H9 (cell line): ENCODE measurements around the gene SLC22A17. TPM values are rescaled to one million over a fixed set of nuclear protein-coding genes. Genes with fewer than 3 reads are reported as not detected.

Experiments
- DNase-seq: peaks from one replicate; pipeline ENCODE4 v3.0.0-alpha.2; 2017
- H2AFZ ChIP-seq: one replicate; pipeline ENCODE4 v1.6.1; 2013; ENCODE audit warnings: mild to moderate bottlenecking, low read length, control low read depth, moderate library complexity
- H2AK5ac ChIP-seq: 2 replicates; pipeline ENCODE4 v1.6.1; 2013; ENCODE audit warnings: low read length, control low read depth, mixed read lengths; ENCODE audit not compliant: insufficient read length
- H2BK120ac ChIP-seq: one replicate; pipeline ENCODE4 v1.6.1; 2013; ENCODE audit warnings: low read depth, mild to moderate bottlenecking, low read length, control low read depth, inconsistent platforms; ENCODE audit not compliant: poor library complexity, severe bottlenecking
- H2BK12ac ChIP-seq: 2 replicates; pipeline ENCODE4 v1.6.1; 2013; ENCODE audit warnings: low read length, control low read depth, mixed read lengths, low read depth; ENCODE audit not compliant: insufficient read length
- H2BK15ac ChIP-seq: 2 replicates; pipeline ENCODE4 v1.6.1; 2013; ENCODE audit warnings: low read depth, low read length, control low read depth
- H2BK20ac ChIP-seq: one replicate; pipeline ENCODE4 v1.6.1; 2013; ENCODE audit warnings: low read depth, mild to moderate bottlenecking, low read length, control low read depth, inconsistent platforms; ENCODE audit not compliant: poor library complexity, severe bottlenecking
- H2BK5ac ChIP-seq: 2 replicates; pipeline ENCODE4 v1.6.1; 2013; ENCODE audit warnings: low read length, control low read depth, mixed read lengths; ENCODE audit not compliant: insufficient read length
- H3K14ac ChIP-seq: 2 replicates; pipeline ENCODE4 v1.6.1; 2013; ENCODE audit warnings: low read length, control low read depth; ENCODE audit not compliant: insufficient read depth
- H3K18ac ChIP-seq: 2 replicates; pipeline ENCODE4 v1.6.1; 2013; ENCODE audit warnings: low read depth, mild to moderate bottlenecking, mixed read lengths, low read length, control low read depth; ENCODE audit not compliant: insufficient read length
- H3K23ac ChIP-seq: 2 replicates; pipeline ENCODE4 v1.6.1; 2013; ENCODE audit warnings: low read length, control low read depth, mixed read lengths, low read depth; ENCODE audit not compliant: insufficient read length
- H3K23me2 ChIP-seq: 2 replicates; pipeline ENCODE4 v1.6.1; 2013; ENCODE audit warnings: low read depth, mild to moderate bottlenecking, mixed read lengths, low read length, control low read depth; ENCODE audit not compliant: insufficient read length, poor library complexity, severe bottlenecking
- H3K27ac ChIP-seq: 2 replicates; pipeline ENCODE4 v1.5.1; 2013; ENCODE audit warnings: low read length, control low read depth, mixed read lengths, low read depth; ENCODE audit not compliant: insufficient read length
- H3K27me3 ChIP-seq: 2 replicates; pipeline ENCODE4 v1.6.1; 2013; ENCODE audit warnings: low read length, control low read depth, inconsistent platforms; ENCODE audit not compliant: insufficient read depth
- H3K4ac ChIP-seq: 2 replicates; pipeline ENCODE4 v1.6.1; 2013; ENCODE audit warnings: low read depth, mild to moderate bottlenecking, control low read depth, inconsistent platforms, low read length, moderate library complexity
- H3K4me1 ChIP-seq: 2 replicates; pipeline ENCODE4 v1.6.1; 2013; ENCODE audit warnings: low read length, control low read depth, inconsistent platforms; ENCODE audit not compliant: insufficient read depth
- H3K4me2 ChIP-seq: 2 replicates; pipeline ENCODE4 v1.6.1; 2013; ENCODE audit warnings: low read length, control low read depth, mixed read lengths; ENCODE audit not compliant: insufficient read length, insufficient read depth
- H3K56ac ChIP-seq: 2 replicates; pipeline ENCODE4 v1.6.1; 2013; ENCODE audit warnings: low read depth, mild to moderate bottlenecking, mixed read lengths, low read length, control low read depth; ENCODE audit not compliant: insufficient read length
- H3K79me1 ChIP-seq: 2 replicates; pipeline ENCODE4 v1.6.1; 2013; ENCODE audit warnings: low read depth, mild to moderate bottlenecking, moderate library complexity, low read length, control low read depth, inconsistent platforms; ENCODE audit not compliant: insufficient read depth, poor library complexity, severe bottlenecking
- H3K79me2 ChIP-seq: 2 replicates; pipeline ENCODE4 v1.6.1; 2013; ENCODE audit warnings: low read length, control low read depth, inconsistent platforms; ENCODE audit not compliant: insufficient read depth
- H3K9ac ChIP-seq: 2 replicates; pipeline ENCODE4 v1.6.1; 2013; ENCODE audit warnings: low read length, control low read depth, mixed read lengths; ENCODE audit not compliant: insufficient read length; ENCODE audit errors: extremely low read depth
- H3K9me3 ChIP-seq: one replicate; pipeline ENCODE4 v1.6.1; 2013; ENCODE audit warnings: low read depth, low read length, inconsistent platforms; ENCODE audit not compliant: control insufficient read depth
- H3T11ph ChIP-seq: one replicate; pipeline ENCODE4 v1.6.1; 2013; ENCODE audit warnings: mild to moderate bottlenecking, low read length, control low read depth, inconsistent platforms
- H4K20me1 ChIP-seq: one replicate; pipeline ENCODE4 v1.6.1; 2013; ENCODE audit not compliant: control insufficient read depth, insufficient read length, insufficient read depth
- H4K5ac ChIP-seq: 2 replicates; pipeline ENCODE4 v1.6.1; 2013; ENCODE audit warnings: low read depth, mild to moderate bottlenecking, mixed read lengths, low read length, control low read depth; ENCODE audit not compliant: insufficient read length
- H4K8ac ChIP-seq: replicated peaks from 2 replicates; pipeline ENCODE4 v1.6.1; 2013; ENCODE audit warnings: low read length, control low read depth, mixed read lengths, low read depth; ENCODE audit not compliant: insufficient read length
- H4K91ac ChIP-seq: 2 replicates; pipeline ENCODE4 v1.6.1; 2013; ENCODE audit warnings: low read depth, mild to moderate bottlenecking, moderate library complexity, mixed read lengths, low read length, control low read depth; ENCODE audit not compliant: insufficient read length
- H3K27ac Mint-ChIP-seq, 3 experiments: 2 replicates in 2 of 3; 3 replicates in 1 of 3; pipeline ENCODE4 v1.8.0; 2020 to 2021; ENCODE audit warnings: mixed read lengths in 3 of 3, mild to moderate bottlenecking in 1 of 3, moderate library complexity in 1 of 3
- H3K27me3 Mint-ChIP-seq: 2 replicates; pipeline ENCODE4 v1.8.0; 2021; ENCODE audit warnings: low read depth, mild to moderate bottlenecking, moderate library complexity, mixed read lengths
- H3K36me3 Mint-ChIP-seq, 3 experiments: 2 replicates in 2 of 3; 3 replicates in 1 of 3; pipeline ENCODE4 v1.8.0; 2020 to 2021; ENCODE audit warnings: low read depth in 3 of 3, mixed read lengths in 3 of 3; ENCODE audit not compliant: insufficient read depth in 1 of 3
- H3K4me1 Mint-ChIP-seq, 2 experiments: 2 replicates each; pipeline ENCODE4 v1.8.0; 2020; ENCODE audit warnings: mixed read lengths in 2 of 2
- H3K4me3 Mint-ChIP-seq, 2 experiments: 2 replicates in 1 of 2; 3 replicates in 1 of 2; pipeline ENCODE4 v1.8.0; 2020 to 2021; ENCODE audit warnings: mild to moderate bottlenecking in 2 of 2, mixed read lengths in 2 of 2, moderate library complexity in 1 of 2
- H3K9me3 Mint-ChIP-seq, 2 experiments: 2 replicates in 1 of 2; 3 replicates in 1 of 2; pipeline ENCODE4 v1.8.0; 2020; ENCODE audit warnings: mild to moderate bottlenecking in 2 of 2, mixed read lengths in 2 of 2, moderate library complexity in 1 of 2
- CTCF ChIP-seq: fragments of 200-600 bp; sonication (generic); conservative IDR thresholded peaks from 3 replicates; pipeline ENCODE4 v1.8.0; 2021; ENCODE audit warnings: antibody characterized with exemption, mild to moderate bottlenecking
- WGBS: extraction: QIAGEN DNeasy Blood & Tissue Kit; methylation state at CpG from one replicate; pipeline ENCODE4 v1.1.7; 2013; ENCODE audit warnings: missing lambda C conversion rate, low lambda C conversion rate, mixed read lengths; ENCODE audit not compliant: insufficient read length; ENCODE audit errors: extremely low coverage; 5-methylcytosine and 5-hydroxymethylcytosine counted together
- total RNA-seq: library from RNA; stranded (reverse); gene quantifications from 2 replicates; pipeline ENCODE4 v1.2.1, GENCODE V29; 2021

The SLC22A17 gene
- total RNA-seq, 1 experiment from 2014 or later, result 33.0 TPM

GRCh38 chr14:23375527-23376251 lies 23.0 kb upstream of the SLC22A17 start:
- peak overlapping the region in 1 of 2 experiments; percentile 47; a peak in 2 of 5 replicates for H3K4me3 Mint-ChIP-seq
- no peak overlapping the region for H2AK5ac ChIP-seq
- no CpG with 5 or more reads among the region's 21 CpGs for WGBS
- no peak overlapping the region for H3K27ac Mint-ChIP-seq
- H3K27me3 Mint-ChIP-seq, result peaks cover 79% of the 10 kb centered on the region
- no peak for TF ChIP-seq CTCF
- H4K8ac ChIP-seq, result no peak overlapping the region
- no peak for DNase-seq
- no peaks in the 10 kb centered on the region for H4K20me1 ChIP-seq
- H2AFZ ChIP-seq, result no peak overlapping the region
- no peak overlapping the region for H3K9ac ChIP-seq
- H3K27me3 ChIP-seq, result no peaks in the 10 kb centered on the region; the same call in 1 of the 2 replicates
- no peak overlapping the region for H3K56ac ChIP-seq
- H3K4ac ChIP-seq, result no peak overlapping the region
- H2BK20ac ChIP-seq, result no peak overlapping the region
- no peak overlapping the region for H2BK120ac ChIP-seq
- no peaks in the 10 kb centered on the region for H3K79me2 ChIP-seq
- no peaks in the 10 kb centered on the region for H3K9me3 Mint-ChIP-seq
- H3K27ac ChIP-seq, result no peak overlapping the region
- no peak overlapping the region for H4K91ac ChIP-seq
- H3K79me1 ChIP-seq, result no peaks in the 10 kb centered on the region
- H3K4me1 ChIP-seq, result no peaks in the 10 kb centered on the region
- peaks cover 9 to 22% of the 10 kb centered on the region in 2 experiments for H3K4me1 Mint-ChIP-seq
- no peak overlapping the region for H2BK12ac ChIP-seq
- no peak overlapping the region for H3T11ph ChIP-seq
- H4K5ac ChIP-seq, result no peak overlapping the region
- no peaks in the 10 kb centered on the region for H3K36me3 Mint-ChIP-seq
- H3K4me2 ChIP-seq, result no peak overlapping the region
- no peaks in the 10 kb centered on the region for H3K23me2 ChIP-seq
- H3K14ac ChIP-seq, result no peak overlapping the region
- H2BK15ac ChIP-seq, result no peak overlapping the region
- H3K9me3 ChIP-seq, result no peaks in the 10 kb centered on the region
- no peak overlapping the region for H3K18ac ChIP-seq
- H3K23ac ChIP-seq, result no peak overlapping the region
- H2BK5ac ChIP-seq, result no peak overlapping the region
